Naive thymus-derived CD4-positive, alpha-beta T cell (primary cell): Measurements from ENCODE around the gene BCDIN3D. TPM values are rescaled to one million over a fixed set of nuclear protein-coding genes. Genes with fewer than 3 reads are reported as not detected.
A peak's percentile ranks its signal among the peaks of the same experiment; 100 is the strongest.

Experiments used
- ATAC-seq: fragments of 150-1000 bp; cut with Tn5 transposase; 2 replicates; pipeline ENCODE4 v1.10.0; 2021; ENCODE audit warnings: mild to moderate bottlenecking, moderate library complexity
- CTCF ChIA-PET: fragments of 350-600 bp; sonication (Branson Sonifier 250); formaldehyde crosslinking; loops from one replicate; lab custom pipeline; 2021; ENCODE audit warnings: antibody characterized with exemption; lab: Charles Lee
- POLR2A ChIA-PET: fragments of 350-600 bp; sonication (Branson Sonifier 250); formaldehyde crosslinking; loops from one replicate; lab custom pipeline; 2021; ENCODE audit warnings: antibody characterized with exemption, inconsistent platforms; lab: Charles Lee
- DNase-seq, 9 donors: peaks; one replicate each; pipeline versions ENCODE4 v3.0.0 to v3.0.0-alpha.2; 2020 to 2022; ENCODE audit warnings: mixed read lengths in 1 of 9
- H3K27ac ChIP-seq: one replicate; pipeline ENCODE4 v1.7.0; 2013; ENCODE audit warnings: mild to moderate bottlenecking, low read depth, low read length, moderate library complexity
- H3K27me3 ChIP-seq, 2 donors: one replicate each; pipeline ENCODE4 v1.7.0; 2013; ENCODE audit warnings: low read length in 2 of 2, mild to moderate bottlenecking in 2 of 2, moderate library complexity in 2 of 2; ENCODE audit not compliant: control insufficient read depth in 2 of 2, insufficient read depth in 2 of 2
- H3K36me3 ChIP-seq, 3 experiments: 1 replicate in 2 of 3; 2 replicates in 1 of 3; pipeline ENCODE4 v1.7.0; 2013; ENCODE audit warnings: low read length in 3 of 3, mild to moderate bottlenecking in 3 of 3, moderate library complexity in 1 of 3; ENCODE audit not compliant: insufficient read depth in 3 of 3, control insufficient read depth in 2 of 3
- H3K4me1 ChIP-seq, 2 donors: one replicate each; pipeline ENCODE4 v1.7.0; 2013; ENCODE audit warnings: low read length in 2 of 2, mild to moderate bottlenecking in 2 of 2, moderate library complexity in 1 of 2; ENCODE audit not compliant: control insufficient read depth in 2 of 2, insufficient read depth in 2 of 2
- H3K4me3 ChIP-seq: 2 replicates; pipeline ENCODE4 v1.7.0; 2013; ENCODE audit warnings: mild to moderate bottlenecking, low read length
- H3K9me3 ChIP-seq, 3 experiments: 1 replicate in 2 of 3; 2 replicates in 1 of 3; pipeline ENCODE4 v1.7.0; 2013; ENCODE audit warnings: low read length in 3 of 3; ENCODE audit not compliant: control insufficient read depth in 2 of 3
- H3K27ac Mint-ChIP-seq, 9 donors: one replicate each; pipeline ENCODE4 v1.8.0; 2020 to 2022; ENCODE audit warnings: mixed read lengths in 9 of 9, mild to moderate bottlenecking in 8 of 9, moderate library complexity in 5 of 9, inconsistent platforms in 2 of 9
- H3K27me3 Mint-ChIP-seq, 5 donors: one replicate each; pipeline ENCODE4 v1.8.0; 2021 to 2022; ENCODE audit warnings: mixed read lengths in 5 of 5, mild to moderate bottlenecking in 1 of 5
- H3K36me3 Mint-ChIP-seq, 5 donors: one replicate each; pipeline ENCODE4 v1.8.0; 2020 to 2022; ENCODE audit warnings: mixed read lengths in 5 of 5, mild to moderate bottlenecking in 3 of 5, inconsistent platforms in 1 of 5
- H3K4me1 Mint-ChIP-seq, 7 donors: one replicate each; pipeline ENCODE4 v1.8.0; 2020 to 2022; ENCODE audit warnings: mixed read lengths in 7 of 7, mild to moderate bottlenecking in 3 of 7, inconsistent platforms in 1 of 7
- H3K4me3 Mint-ChIP-seq, 10 donors: one replicate each; pipeline ENCODE4 v1.8.0; 2020 to 2022; ENCODE audit warnings: mild to moderate bottlenecking in 10 of 10, mixed read lengths in 10 of 10, moderate library complexity in 6 of 10, inconsistent platforms in 2 of 10
- H3K9me3 Mint-ChIP-seq, 11 donors: one replicate each; pipeline ENCODE4 v1.8.0; 2020 to 2022; ENCODE audit warnings: mixed read lengths in 11 of 11, mild to moderate bottlenecking in 4 of 11, inconsistent platforms in 1 of 11, moderate library complexity in 1 of 11
- intact Hi-C, 2 donors: fragments of 100-400 bp; cut with micrococcal nuclease; formaldehyde crosslinking; loops; one replicate each; pipeline ENCODE4 v1.15.1; 2023
- polyA plus RNA-seq, 2 donors: library from polyadenylated mRNA; unstranded; fragments of 300-500 nt; fragmentation: Illumina TruSeq; gene quantifications; one replicate each; pipeline ENCODE4 v1.2.3, GENCODE V29; 2021
- total RNA-seq, 6 experiments: library from RNA in 5 of 6; stranded (reverse) in 5 of 6; gene quantifications; 1 replicate in 5 of 6; 2 replicates in 1 of 6; pipeline ENCODE4 v1.2.3 and lab custom pipeline; 2021 to 2026

The BCDIN3D gene
- total and polyA plus RNA-seq, 7 experiments from 2014 or later = 3.7 to 17.4 (median 6.8) TPM

DNA sequence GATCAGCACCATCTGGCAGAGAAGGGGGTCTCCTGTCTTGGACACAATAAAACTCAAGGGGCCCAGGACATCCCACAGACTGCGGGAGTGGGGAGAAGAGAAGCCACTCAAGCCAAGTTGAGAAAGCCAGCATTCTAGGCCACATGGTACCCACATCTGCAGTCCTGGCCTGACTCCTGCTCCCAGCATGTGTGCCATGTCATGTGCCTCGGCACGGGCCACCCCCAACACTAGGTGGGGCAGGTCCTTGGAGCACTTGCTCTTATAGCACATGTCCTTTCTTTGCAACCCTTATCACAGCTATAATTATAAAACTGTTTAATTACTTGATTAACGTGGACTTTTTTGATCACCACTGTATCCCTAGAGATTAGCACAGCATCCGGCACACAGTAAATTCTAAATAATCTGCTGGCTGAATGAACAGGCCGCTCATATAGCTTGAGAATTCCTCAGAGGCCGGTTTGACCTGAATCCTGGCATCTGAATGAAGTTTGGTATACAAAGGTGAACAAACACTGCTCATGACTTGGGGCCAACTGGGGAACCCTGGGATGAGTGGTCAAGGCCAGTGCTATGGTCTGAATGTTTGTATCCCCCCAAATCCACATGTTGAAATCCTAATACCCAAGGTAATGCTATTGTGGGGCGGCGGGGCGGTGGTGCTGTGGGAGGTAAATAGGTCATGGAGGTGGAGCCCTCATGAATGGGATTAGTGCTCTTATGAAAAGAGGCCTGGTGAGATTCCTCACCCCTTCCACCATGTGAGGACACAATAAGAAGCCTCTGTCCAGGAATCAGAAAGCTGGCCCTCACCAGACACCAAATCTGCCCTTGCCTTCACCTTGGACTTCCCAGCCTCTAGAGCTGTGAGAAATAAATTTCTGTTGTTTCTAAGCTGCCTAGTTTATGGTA lies 21.3 kb downstream of the BCDIN3D start:
- DNase-seq (no peak), ATAC-seq (no peak)
- Mint-ChIP-seq H3K9me3 (no peaks in the 10 kb centered on the region), H3K36me3 (peaks cover 0 to 19% (median 6%) of the 10 kb centered on the region in 5 donors), H3K27me3 (peaks cover 0 to under 1% (median 0%) of the 10 kb centered on the region in 5 donors), H3K4me1 (peaks cover 23 to 54% (median 42%) of the 10 kb centered on the region in 7 donors), H3K27ac (peak overlapping the region; percentile 45 to 87 (median 68)), H3K4me3 (peak overlapping the region; percentile 12 to 79 (median 62))
- ChIA-PET CTCF (interaction anchor here (0.6 to 1.0 kb wide), 3 partner anchors 44 to 99 kb away, joined by 3 read pairs; partner anchors contain the start of gene TMBIM6), POLR2A (no interaction called here)
- peak overlapping the region; percentile 30 for H3K27ac ChIP-seq
- intact Hi-C loops = loop anchor here in 1 of 2 donors (10.0 kb wide), 1 partner anchor 557 kb away; the partner anchor contains the start of gene TUBA1C
- H3K27me3 ChIP-seq = no peaks in the 10 kb centered on the region
- no peak overlapping the region for H3K4me3 ChIP-seq
- no peaks in the 10 kb centered on the region for H3K36me3 ChIP-seq
- no peaks in the 10 kb centered on the region for H3K9me3 ChIP-seq
- H3K4me1 ChIP-seq = peaks cover 0 to 16% of the 10 kb centered on the region in 2 donors

DNA sequence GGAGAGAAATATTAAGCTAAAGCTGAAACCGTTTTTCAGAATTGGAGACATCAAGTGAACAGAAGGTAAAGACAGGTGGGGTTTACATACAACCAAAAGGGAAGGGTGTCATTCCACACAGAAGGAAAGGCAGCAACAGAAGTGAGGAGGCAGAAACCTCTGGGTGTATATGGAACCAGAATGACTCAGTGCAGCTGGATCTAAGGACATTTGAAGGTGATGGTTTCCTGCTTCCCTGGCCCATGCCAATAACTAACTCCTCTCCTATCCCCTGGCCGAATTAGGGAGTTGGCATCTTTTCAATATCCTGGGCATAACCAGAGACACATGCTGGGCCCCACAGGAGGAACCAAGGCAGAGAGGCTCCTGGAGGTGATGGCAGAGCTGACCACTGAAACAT lies 23.1 kb downstream of the BCDIN3D start:
- Histone ChIP-seq H3K4me1 (peaks cover 0 to 16% of the 10 kb centered on the region in 2 donors), H3K4me3 (no peak overlapping the region), H3K36me3 (peaks cover 0 to 5% (median 0%) of the 10 kb centered on the region in 3 experiments), H3K27ac (no peak overlapping the region), H3K27me3 (no peaks in the 10 kb centered on the region), H3K9me3 (no peaks in the 10 kb centered on the region)
- H3K4me1 Mint-ChIP-seq = peaks cover 23 to 44% (median 34%) of the 10 kb centered on the region in 7 donors
- intact Hi-C loops = loop anchor here in 1 of 2 donors (10.0 kb wide), 1 partner anchor 555 kb away; the partner anchor contains the start of gene TUBA1C
- ChIA-PET CTCF (interaction anchor here (1.0 kb wide), 1 partner anchor 20 kb away, joined by 3 read pairs; no protein-coding TSS in a partner anchor), POLR2A (interaction anchor here (0.6 to 0.7 kb wide), 2 partner anchors 47 to 392 kb away, joined by 3 read pairs; no protein-coding TSS in a partner anchor)
- H3K27me3 Mint-ChIP-seq = no peaks in the 10 kb centered on the region
- peak overlapping the region in 2 of 10 donors; percentile 20 to 38 for H3K4me3 Mint-ChIP-seq
- ATAC-seq (no peak), DNase-seq (no peak)
- no peaks in the 10 kb centered on the region for H3K9me3 Mint-ChIP-seq
- peak overlapping the region in 6 of 9 donors; percentile 4 to 72 (median 22) for H3K27ac Mint-ChIP-seq
- peaks cover 2 to 27% (median 10%) of the 10 kb centered on the region in 5 donors for H3K36me3 Mint-ChIP-seq

DNA sequence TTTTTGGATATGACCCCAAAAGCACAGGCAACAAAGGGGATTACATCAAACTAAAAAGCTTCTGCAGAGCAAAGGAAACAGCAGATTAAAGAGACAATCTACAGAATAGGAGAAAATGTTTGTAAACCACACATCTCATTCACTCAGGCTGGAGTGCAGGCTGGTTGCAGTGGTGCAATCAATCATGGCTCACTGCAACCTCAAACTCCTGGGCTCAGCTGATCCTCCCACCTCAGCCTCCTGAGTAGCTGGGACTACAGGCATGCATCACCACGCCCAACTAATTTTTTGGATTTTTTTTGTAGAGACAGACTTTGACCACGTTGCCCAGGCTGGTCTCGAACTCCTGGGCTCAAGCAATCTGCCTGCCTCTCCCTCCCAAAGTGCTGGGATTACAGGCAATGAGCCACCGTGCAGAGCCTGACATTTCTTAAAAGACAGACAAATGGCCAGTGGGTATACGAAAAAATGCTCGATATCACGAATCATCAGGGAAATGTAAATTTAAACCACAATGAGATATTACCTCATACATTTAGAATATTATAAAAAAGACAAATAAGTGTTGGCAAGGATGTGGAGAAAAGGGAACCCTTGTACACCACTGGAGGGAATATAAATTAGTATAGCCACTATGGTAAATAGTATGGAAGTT lies 24.5 kb downstream of the BCDIN3D start:
- DNase-seq = no peak
- ChIA-PET CTCF (no interaction called here), POLR2A (interaction anchor here (0.7 to 0.9 kb wide), 2 partner anchors 9 to 237 kb away, joined by 3 read pairs; no protein-coding TSS in a partner anchor)
- Histone ChIP-seq H3K27ac (no peak overlapping the region), H3K27me3 (no peaks in the 10 kb centered on the region), H3K4me3 (no peak overlapping the region), H3K36me3 (peaks cover 0 to 5% (median 0%) of the 10 kb centered on the region in 3 experiments), H3K9me3 (no peaks in the 10 kb centered on the region), H3K4me1 (peaks cover 0 to 16% of the 10 kb centered on the region in 2 donors)
- Mint-ChIP-seq H3K27me3 (no peaks in the 10 kb centered on the region), H3K4me3 (no peak overlapping the region), H3K4me1 (peaks cover 23 to 39% (median 30%) of the 10 kb centered on the region in 7 donors), H3K9me3 (no peaks in the 10 kb centered on the region), H3K36me3 (peaks cover 2 to 31% (median 15%) of the 10 kb centered on the region in 5 donors), H3K27ac (peak overlapping the region in 2 of 9 donors; percentile 22 to 32)
- intact Hi-C loops = no loop called here
- ATAC-seq = no peak

DNA sequence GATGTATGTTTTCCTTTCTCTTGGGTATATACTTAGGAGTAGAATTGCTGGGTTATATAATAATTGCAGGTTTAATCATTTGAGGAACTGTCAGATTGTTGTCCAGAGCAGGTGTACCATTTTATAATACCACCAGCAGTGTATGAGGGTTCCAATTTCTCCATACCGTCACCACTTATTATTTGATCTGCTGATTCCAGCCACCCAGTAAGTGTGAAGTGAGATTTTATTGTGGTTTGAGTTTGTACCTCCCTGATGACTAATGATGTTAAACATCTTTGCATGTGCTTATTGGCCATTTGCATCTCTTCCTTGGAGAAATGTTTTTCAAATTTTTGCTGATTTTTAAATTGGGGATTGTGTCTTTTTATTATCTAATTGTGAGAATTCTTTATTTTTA lies 29.8 kb downstream of the BCDIN3D start:
- H3K27ac ChIP-seq = no peak overlapping the region
- ATAC-seq (no peak), DNase-seq (no peak)
- POLR2A ChIA-PET = no interaction called here
- H3K4me1 ChIP-seq = no peaks in the 10 kb centered on the region
- Mint-ChIP-seq H3K9me3 (no peaks in the 10 kb centered on the region), H3K36me3 (peaks cover 0 to 19% (median 5%) of the 10 kb centered on the region in 5 donors), H3K4me1 (peaks cover 3 to 11% (median 6%) of the 10 kb centered on the region in 7 donors), H3K27me3 (no peaks in the 10 kb centered on the region), H3K27ac (no peak overlapping the region), H3K4me3 (no peak overlapping the region)
- H3K4me3 ChIP-seq = no peak overlapping the region
- no peaks in the 10 kb centered on the region for H3K9me3 ChIP-seq
- H3K36me3 ChIP-seq = peaks cover 0 to 5% (median 0%) of the 10 kb centered on the region in 3 experiments
- H3K27me3 ChIP-seq = no peaks in the 10 kb centered on the region
- CTCF ChIA-PET = no interaction called here
- intact Hi-C loops = no loop called here

DNA sequence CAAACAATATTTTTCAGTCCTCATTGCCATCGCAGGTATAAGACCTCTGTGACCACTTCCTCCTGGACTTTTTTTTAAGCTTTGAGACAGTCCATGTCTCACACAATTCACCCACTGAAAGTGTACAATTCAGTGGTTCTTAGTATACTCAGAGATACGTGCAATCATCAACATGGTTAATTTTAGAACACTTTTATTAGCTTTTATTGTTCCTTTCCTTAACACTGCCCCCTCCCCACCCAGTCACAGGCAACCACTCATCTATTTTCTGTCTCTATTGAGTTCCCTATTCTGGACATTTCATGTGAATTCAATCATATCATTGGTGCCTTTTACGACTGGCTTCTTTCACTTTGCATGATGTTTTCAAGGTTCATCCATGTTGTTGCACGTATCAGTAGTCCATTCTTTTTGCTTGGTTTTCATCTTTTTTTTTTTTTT lies 30.9 kb downstream of the BCDIN3D start:
- no peak overlapping the region for H3K4me3 Mint-ChIP-seq
- intact Hi-C loops = no loop called here
- H3K27me3 ChIP-seq = no peaks in the 10 kb centered on the region
- H3K9me3 ChIP-seq = no peaks in the 10 kb centered on the region
- no peak for DNase-seq
- H3K27ac Mint-ChIP-seq = no peak overlapping the region
- no peak for ATAC-seq
- ChIA-PET POLR2A (interaction anchor here (0.9 kb wide), 1 partner anchor 70 kb away, joined by 3 read pairs; no protein-coding TSS in a partner anchor), CTCF (no interaction called here)
- no peaks in the 10 kb centered on the region for H3K9me3 Mint-ChIP-seq
- H3K4me1 ChIP-seq = no peaks in the 10 kb centered on the region
- H3K27ac ChIP-seq = no peak overlapping the region
- peaks cover 3 to 8% (median 6%) of the 10 kb centered on the region in 7 donors for H3K4me1 Mint-ChIP-seq
- H3K27me3 Mint-ChIP-seq = no peaks in the 10 kb centered on the region
- H3K36me3 Mint-ChIP-seq = peaks cover 0 to 16% (median 5%) of the 10 kb centered on the region in 5 donors
- H3K36me3 ChIP-seq = peaks cover 0 to 5% (median 0%) of the 10 kb centered on the region in 3 experiments
- H3K4me3 ChIP-seq = no peak overlapping the region

DNA sequence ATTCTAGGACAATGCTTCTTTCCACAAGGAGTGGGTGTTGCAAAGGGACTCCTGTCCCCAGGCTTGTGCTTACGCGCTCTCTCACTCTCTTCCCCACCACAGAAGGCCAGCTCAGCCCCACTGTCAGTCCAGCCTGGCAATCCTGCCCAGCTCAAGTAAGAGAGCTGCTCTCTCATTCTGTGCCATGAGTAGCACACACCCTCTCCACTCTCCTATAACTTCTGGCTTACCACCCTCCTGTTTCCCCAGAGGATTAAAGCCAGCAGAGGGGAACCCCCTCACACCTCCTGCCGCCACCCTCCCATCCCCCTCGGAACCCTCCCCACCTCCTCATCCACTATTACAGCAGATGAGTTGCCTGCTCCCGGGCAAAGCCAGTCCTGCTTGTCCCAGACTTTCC lies 31.8 kb downstream of the BCDIN3D start:
- Mint-ChIP-seq H3K4me1 (peaks cover 3 to 8% (median 6%) of the 10 kb centered on the region in 7 donors), H3K27me3 (no peaks in the 10 kb centered on the region), H3K27ac (no peak overlapping the region), H3K36me3 (peaks cover 0 to 12% (median 5%) of the 10 kb centered on the region in 5 donors), H3K4me3 (no peak overlapping the region), H3K9me3 (no peaks in the 10 kb centered on the region)
- ChIA-PET CTCF (interaction anchor here (0.7 kb wide), 1 partner anchor 89 kb away, joined by 3 read pairs; no protein-coding TSS in a partner anchor), POLR2A (no interaction called here)
- no peaks in the 10 kb centered on the region for H3K27me3 ChIP-seq
- DNase-seq (no peak), ATAC-seq (no peak)
- H3K4me3 ChIP-seq = no peak overlapping the region
- peaks cover 0 to 5% (median 0%) of the 10 kb centered on the region in 3 experiments for H3K36me3 ChIP-seq
- intact Hi-C loops = no loop called here
- no peak overlapping the region for H3K27ac ChIP-seq
- no peaks in the 10 kb centered on the region for H3K4me1 ChIP-seq
- H3K9me3 ChIP-seq = no peaks in the 10 kb centered on the region
